Keratinocyte (primary cell): Measurements from ENCODE around the gene GLT1D1.

Experiments
- CTCF ChIP-seq, 3 experiments: IDR thresholded peaks in 1 of 3; conservative IDR thresholded peaks in 1 of 3; optimal IDR thresholded peaks in 1 of 3; 2 replicates in 2 of 3; 3 replicates in 1 of 3; pipeline versions ENCODE3 to v1.5.1; 2011; ENCODE audit warnings: low read length in 3 of 3, mild to moderate bottlenecking in 3 of 3, moderate library complexity in 2 of 3, control low read depth in 1 of 3, inconsistent platforms in 1 of 3; ENCODE audit not compliant: insufficient read depth in 2 of 3; ENCODE audit errors: extremely low read depth in 1 of 3
- EZH2 ChIP-seq: IDR thresholded peaks from one replicate; pipeline ENCODE4 v1.6.1; 2012; ENCODE audit warnings: inconsistent platforms, mild to moderate bottlenecking, low read length, moderate library complexity

GRCh38 chr12:128872303-128872702 is 19.0 kb downstream of the GLT1D1 start:
- TF ChIP-seq CTCF (optimal IDR thresholded peaks at IDR 0.05 in 1 of 3, IDR thresholded peaks at IDR 0.05 in 1 of 3, conservative IDR thresholded peaks at IDR 0.05 in 1 of 3; ENCODE audit: extremely low read depth in 1 of 3, insufficient read depth in 2 of 3, low read length in 3 of 3) (no peak), EZH2 (no peak)
